Activated CD4-positive, alpha-beta T cell treated with anti-CD3 and anti-CD28 coated beads, Interleukin-10, Interleukin-2, amounts not matched to agents 100 ng/mL and 50 ng/mL, durations not matched to agents 16 hours and 8 hours (primary cell): ENCODE measurements around the gene SOBP.
A peak's percentile ranks its signal among the peaks of the same experiment; 100 is the strongest.

ENCODE experiments used
- DNase-seq: peaks from one replicate; pipeline ENCODE4 v3.0.0-alpha.2; 2020

SOBP gene

GRCh38 chr6:107704347-107705013 is 214.6 kb downstream of the SOBP start:
- peak; percentile 43 for DNase-seq

- DNase-seq: no peak
Measured at GRCh38 chr6:107706516-107707115, 216.7 kb downstream of the SOBP start.

GRCh38 chr6:107707346-107708275 is 217.7 kb downstream of the SOBP start:
- DNase-seq: no peak

- DNase-seq: no peak
Measured at GRCh38 chr6:107708435-107708834, 218.5 kb downstream of the SOBP start.

GRCh38 chr6:107709341-107709740 is 219.4 kb downstream of the SOBP start:
- no peak for DNase-seq
